GM19438 (cell line): ENCODE results near the gene GFM2.
A peak's percentile ranks its signal among the peaks of the same experiment; 100 is the strongest.
"Not testable (repeated sequence)": the region's sequence is repeated elsewhere in the genome, so short reads cannot be mapped to it uniquely, and the experiment has no call there.

Source experiments
- ATAC-seq: cut with Tn5 transposase; IDR thresholded peaks from one replicate; pipeline ENCODE4 v1.9.1; 2021; ENCODE audit warnings: low read depth; ENCODE audit not compliant: unreplicated experiment

The GFM2 gene

GRCh38 chr5:74725331-74725730, 41.6 kb downstream of the GFM2 start:
- no peak for ATAC-seq

GRCh38 chr5:74722271-74722670, 44.6 kb downstream of the GFM2 start:
- no peak for ATAC-seq

DNA sequence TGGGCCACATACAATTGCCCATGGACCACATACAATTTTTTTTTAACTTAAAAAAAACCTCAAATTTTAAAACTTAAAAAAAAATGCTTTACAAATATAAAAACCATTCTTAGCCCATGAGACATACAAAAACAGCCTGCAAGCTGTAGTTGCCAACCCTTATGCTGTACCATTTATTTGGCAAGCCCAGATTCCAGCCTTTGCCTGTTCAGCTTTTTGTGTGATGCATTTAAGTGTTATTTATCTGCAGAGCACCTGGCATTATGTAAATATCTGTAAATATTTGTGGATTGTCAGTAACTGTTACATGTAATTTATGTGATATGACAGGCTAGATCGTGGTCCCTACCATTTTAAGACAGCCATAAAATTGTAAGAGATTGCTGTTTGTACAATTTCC, 49.3 kb downstream of the GFM2 start:
- ATAC-seq: no peak

GRCh38 chr5:74693191-74693590, 73.7 kb downstream of the GFM2 start:
- no peak for ATAC-seq

DNA sequence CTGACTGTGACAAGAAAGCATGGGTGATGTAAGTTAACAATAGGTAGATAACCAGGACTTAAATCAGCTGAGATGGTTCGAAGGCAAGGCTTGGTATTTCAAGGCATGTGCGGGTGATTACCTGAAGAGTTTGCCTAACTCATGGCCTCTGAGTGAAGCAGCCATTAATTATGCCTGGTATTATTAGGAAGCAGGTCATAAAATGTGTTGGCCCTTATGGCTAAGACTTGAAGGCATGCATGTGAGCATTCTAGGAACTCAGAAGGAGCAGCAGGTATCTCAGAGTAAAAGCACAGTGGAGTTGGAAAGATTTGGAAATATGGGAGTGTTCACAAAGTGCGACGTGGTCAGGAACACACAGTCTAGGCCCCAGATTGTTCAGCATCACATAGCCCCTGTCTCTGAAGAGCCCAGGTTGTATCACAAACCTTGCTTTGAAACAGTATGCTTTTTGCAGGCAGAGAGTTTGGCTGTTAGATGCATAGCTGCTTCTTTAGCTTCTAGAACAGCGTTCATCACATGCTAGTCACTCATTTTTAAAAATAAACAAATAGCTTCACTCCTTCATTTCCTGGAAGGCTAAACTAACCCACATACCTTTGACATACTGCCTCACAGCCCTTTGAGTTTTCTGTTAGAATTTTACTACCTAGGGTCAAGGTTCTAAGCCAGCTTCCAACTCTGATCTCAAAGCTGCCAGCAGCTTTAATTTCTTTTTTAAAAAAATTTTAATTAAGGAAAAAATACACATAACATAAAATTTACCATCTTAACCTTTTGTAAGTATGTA, 79.8 kb downstream of the GFM2 start:
- no peak for ATAC-seq

- ATAC-seq: peak; percentile 48
Observed at GRCh38 chr5:74685979-74686631, 80.8 kb downstream of the GFM2 start.

DNA sequence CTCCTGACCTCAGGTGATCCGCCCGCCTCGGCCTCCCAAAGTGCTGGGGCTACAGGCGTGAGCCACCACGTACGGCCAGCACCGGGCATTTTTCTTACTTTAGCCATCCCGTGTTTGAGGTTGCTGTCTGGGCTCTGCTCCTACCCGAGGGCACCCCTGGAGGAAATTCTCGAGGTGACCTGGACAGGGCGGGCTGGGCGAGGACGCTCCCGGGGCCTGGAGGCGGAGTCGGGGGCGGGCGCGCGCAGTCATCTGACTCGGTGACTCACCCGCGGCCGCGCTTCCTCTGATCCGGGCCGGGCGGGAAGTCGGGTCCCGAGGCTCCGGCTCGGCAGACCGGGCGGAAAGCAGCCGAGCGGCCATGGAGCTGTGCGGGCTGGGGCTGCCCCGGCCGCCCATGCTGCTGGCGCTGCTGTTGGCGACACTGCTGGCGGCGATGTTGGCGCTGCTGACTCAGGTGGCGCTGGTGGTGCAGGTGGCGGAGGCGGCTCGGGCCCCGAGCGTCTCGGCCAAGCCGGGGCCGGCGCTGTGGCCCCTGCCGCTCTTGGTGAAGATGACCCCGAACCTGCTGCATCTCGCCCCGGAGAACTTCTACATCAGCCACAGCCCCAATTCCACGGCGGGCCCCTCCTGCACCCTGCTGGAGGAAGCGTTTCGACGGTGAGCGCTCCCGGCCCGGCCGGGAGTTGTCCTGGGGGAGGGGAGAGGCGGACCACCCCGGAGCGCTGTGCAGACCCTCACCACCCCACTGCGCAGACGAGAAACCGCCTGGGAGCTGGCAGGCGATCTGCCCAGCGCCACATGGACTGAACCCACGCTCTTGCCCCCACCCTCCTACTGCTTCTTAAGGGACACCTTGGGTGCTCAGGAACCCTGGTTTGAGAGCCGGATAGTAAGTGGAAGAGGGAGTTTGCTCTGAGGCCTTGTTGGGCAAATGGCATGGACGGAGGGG, 81.7 kb downstream of the GFM2 start, which contains the start of gene HEXB:
Gene HEXB (plus strand): TSS at position 334 of the 952 bp plus-strand sequence. CDS start 28 bp downstream, at position 362.
- peak; percentile 76 for ATAC-seq

- ATAC-seq: no peak
Observed at GRCh38 chr5:74679966-74680365, 87.0 kb downstream of the GFM2 start.

DNA sequence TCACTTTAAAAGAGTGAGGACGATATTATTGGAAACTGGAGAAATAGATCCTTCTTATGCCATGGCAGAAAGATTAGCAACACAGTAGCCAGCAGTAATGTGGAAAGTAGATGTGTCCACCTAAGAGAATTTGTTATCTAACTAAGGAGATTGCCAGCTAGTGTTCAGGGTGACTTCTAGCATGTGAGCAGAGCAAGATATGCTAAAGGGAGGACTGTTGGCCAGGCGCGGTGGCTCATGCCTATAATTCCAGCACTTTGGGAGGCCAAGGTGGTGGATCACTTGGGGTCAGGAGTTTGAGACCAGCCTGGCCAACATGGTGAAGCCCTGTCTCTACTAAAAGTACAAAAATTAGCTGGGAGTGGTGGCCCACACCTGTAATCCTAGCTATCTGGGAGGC, 87.6 kb downstream of the GFM2 start:
- not testable (repeated sequence) for ATAC-seq

DNA sequence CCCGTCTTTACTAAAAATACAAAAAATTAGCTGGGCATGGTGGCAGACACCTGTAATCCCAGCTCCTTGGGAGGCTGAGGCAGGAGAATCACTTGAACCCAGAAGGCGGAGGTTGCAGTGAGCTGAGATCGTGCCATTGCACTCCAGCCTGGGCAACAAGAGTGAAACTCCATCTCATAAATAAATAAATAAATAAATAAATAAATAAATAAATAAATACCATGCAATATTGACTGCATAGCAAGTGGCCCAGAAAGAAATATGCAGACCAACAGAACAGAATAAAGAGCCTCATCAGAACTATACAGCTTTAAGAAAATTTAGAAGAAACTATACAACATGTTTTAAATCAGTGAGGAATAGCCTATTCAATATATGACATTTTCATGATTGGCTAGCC, 88.8 kb downstream of the GFM2 start:
- not testable (repeated sequence) for ATAC-seq

GRCh38 chr5:74676466-74676865, 90.5 kb downstream of the GFM2 start:
- ATAC-seq: not testable (repeated sequence)

GRCh38 chr5:74673011-74673790, 93.7 kb downstream of the GFM2 start:
- no peak for ATAC-seq

DNA sequence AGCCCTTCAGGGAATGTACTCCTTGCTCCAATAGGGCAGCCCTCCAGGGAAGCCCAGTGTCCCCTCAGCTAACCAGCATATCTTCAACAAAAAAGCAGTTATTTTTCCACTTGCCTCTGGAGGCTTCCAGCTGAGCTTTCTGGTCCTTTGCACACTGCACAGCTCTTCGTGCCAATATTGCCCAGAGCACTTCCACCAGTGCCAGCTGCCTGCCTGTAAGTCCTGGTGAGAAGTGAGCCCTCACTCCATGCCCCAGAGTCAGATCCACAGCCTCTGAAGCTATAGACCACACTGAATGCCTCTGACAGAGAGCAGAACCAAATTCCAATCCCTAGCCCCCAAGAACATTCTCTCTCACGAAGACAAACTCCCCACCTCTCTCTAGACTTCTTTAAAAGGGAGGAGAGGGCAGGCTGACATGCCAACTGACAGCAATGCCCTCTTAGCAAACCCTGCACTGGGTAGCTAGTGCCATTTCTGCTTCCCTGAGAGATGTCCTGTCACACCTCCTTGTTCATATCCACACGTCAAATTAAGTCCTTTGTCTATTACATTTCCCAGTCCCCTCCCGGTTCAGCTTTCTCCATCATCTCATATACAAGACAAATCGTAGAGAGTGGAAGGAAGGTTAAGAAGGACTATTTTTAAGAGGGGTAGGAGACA, 94.6 kb downstream of the GFM2 start:
- ATAC-seq: no peak
